ENCODE results near the gene MAPRE3.

DNA sequence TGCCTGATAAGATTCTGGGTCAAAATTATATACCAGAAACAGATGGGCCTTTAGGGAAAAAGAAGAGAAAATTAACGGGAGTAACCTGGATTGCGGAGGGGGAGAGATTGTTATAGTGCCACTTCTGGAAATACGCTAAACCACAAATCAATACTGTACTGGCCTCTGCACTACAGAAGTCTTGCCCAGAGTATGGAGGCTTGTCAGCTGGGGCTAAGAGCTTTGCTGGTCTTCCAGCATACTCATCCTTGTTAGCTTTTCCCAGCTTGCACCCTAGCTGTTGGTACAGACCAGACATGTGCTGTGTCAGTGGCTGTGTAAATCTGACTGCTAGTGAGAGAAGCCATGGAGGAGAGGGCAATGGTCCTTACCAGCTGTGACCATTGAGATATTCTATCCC lies 89.9 kb downstream of the MAPRE3 start:
- TF ChIP-seq, protein P1, sequence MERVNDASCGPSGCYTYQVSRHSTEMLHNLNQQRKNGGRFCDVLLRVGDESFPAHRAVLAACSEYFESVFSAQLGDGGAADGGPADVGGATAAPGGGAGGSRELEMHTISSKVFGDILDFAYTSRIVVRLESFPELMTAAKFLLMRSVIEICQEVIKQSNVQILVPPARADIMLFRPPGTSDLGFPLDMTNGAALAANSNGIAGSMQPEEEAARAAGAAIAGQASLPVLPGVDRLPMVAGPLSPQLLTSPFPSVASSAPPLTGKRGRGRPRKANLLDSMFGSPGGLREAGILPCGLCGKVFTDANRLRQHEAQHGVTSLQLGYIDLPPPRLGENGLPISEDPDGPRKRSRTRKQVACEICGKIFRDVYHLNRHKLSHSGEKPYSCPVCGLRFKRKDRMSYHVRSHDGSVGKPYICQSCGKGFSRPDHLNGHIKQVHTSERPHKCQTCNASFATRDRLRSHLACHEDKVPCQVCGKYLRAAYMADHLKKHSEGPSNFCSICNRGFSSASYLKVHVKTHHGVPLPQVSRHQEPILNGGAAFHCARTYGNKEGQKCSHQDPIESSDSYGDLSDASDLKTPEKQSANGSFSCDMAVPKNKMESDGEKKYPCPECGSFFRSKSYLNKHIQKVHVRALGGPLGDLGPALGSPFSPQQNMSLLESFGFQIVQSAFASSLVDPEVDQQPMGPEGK (CRISPR knock-in tag; IDR thresholded peaks at IDR 0.05; ENCODE audit: borderline replicate concordance): no peak
- TF ChIP-seq ZNF8 (CRISPR knock-in tag; IDR thresholded peaks at IDR 0.05) (no peak), ZFP30 (CRISPR knock-in tag; IDR thresholded peaks at IDR 0.05) (no peak), OSR1 (CRISPR knock-in tag; IDR thresholded peaks at IDR 0.05) (no peak), POU6F1 (CRISPR knock-in tag; IDR thresholded peaks at IDR 0.05; ENCODE audit: borderline replicate concordance, low read depth) (no peak)
- TF ChIP-seq, protein P2, sequence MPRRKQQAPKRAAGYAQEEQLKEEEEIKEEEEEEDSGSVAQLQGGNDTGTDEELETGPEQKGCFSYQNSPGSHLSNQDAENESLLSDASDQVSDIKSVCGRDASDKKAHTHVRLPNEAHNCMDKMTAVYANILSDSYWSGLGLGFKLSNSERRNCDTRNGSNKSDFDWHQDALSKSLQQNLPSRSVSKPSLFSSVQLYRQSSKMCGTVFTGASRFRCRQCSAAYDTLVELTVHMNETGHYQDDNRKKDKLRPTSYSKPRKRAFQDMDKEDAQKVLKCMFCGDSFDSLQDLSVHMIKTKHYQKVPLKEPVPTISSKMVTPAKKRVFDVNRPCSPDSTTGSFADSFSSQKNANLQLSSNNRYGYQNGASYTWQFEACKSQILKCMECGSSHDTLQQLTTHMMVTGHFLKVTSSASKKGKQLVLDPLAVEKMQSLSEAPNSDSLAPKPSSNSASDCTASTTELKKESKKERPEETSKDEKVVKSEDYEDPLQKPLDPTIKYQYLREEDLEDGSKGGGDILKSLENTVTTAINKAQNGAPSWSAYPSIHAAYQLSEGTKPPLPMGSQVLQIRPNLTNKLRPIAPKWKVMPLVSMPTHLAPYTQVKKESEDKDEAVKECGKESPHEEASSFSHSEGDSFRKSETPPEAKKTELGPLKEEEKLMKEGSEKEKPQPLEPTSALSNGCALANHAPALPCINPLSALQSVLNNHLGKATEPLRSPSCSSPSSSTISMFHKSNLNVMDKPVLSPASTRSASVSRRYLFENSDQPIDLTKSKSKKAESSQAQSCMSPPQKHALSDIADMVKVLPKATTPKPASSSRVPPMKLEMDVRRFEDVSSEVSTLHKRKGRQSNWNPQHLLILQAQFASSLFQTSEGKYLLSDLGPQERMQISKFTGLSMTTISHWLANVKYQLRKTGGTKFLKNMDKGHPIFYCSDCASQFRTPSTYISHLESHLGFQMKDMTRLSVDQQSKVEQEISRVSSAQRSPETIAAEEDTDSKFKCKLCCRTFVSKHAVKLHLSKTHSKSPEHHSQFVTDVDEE (CRISPR knock-in tag; IDR thresholded peaks at IDR 0.05): no peak

Data from SK-N-SH treated with all-trans-retinoic acid at 6 μM for 48 hours (cell line).